Smooth muscle cell (in vitro differentiated cells): ENCODE measurements around the gene THOC2. TPM values are rescaled to one million over a fixed set of nuclear protein-coding genes. Genes with fewer than 3 reads are reported as not detected.
"Not testable (repeated sequence)": the region's sequence is repeated elsewhere in the genome, so short reads cannot be mapped to it uniquely, and the experiment has no call there.

ENCODE experiments used
- DNase-seq: peaks from one replicate; lab custom pipeline; 2025; ENCODE audit not compliant: unreplicated experiment; lab: John Stamatoyannopoulos, UW
- H2AFZ ChIP-seq: fragments of 200-600 bp; sonication (generic); 2 replicates; pipeline ENCODE4 v1.6.0; 2016; ENCODE audit warnings: antibody characterized with exemption, low read depth, mild to moderate bottlenecking
- H3F3A ChIP-seq: fragments of 200-600 bp; sonication (generic); 2 replicates; pipeline ENCODE4 v1.6.0; 2017; ENCODE audit warnings: antibody characterized with exemption, low read depth
- H3K27ac ChIP-seq: fragments of 200-600 bp; sonication (generic); 2 replicates; pipeline ENCODE4 v1.5.1; 2016; ENCODE audit warnings: low read depth, mild to moderate bottlenecking
- H3K27me3 ChIP-seq: fragments of 200-600 bp; sonication (generic); 2 replicates; pipeline ENCODE4 v1.6.1; 2016; ENCODE audit warnings: low read depth, mild to moderate bottlenecking
- H3K36me3 ChIP-seq: fragments of 200-600 bp; sonication (generic); 2 replicates; pipeline ENCODE4 v1.5.1; 2016; ENCODE audit warnings: low read depth
- H3K4me1 ChIP-seq: fragments of 200-600 bp; sonication (generic); 2 replicates; pipeline ENCODE4 v1.5.1; 2016; ENCODE audit warnings: low read depth
- H3K4me2 ChIP-seq: fragments of 200-600 bp; sonication (generic); 2 replicates; pipeline ENCODE4 v1.6.0; 2016; ENCODE audit warnings: mild to moderate bottlenecking
- H3K4me3 ChIP-seq: fragments of 200-600 bp; sonication (generic); 2 replicates; pipeline ENCODE4 v1.5.1; 2016; ENCODE audit warnings: mild to moderate bottlenecking
- H3K79me2 ChIP-seq: fragments of 200-600 bp; sonication (generic); 2 replicates; pipeline ENCODE4 v1.6.0; 2016; ENCODE audit warnings: low read depth, mild to moderate bottlenecking
- H3K9ac ChIP-seq: fragments of 200-600 bp; sonication (generic); 2 replicates; pipeline ENCODE4 v1.6.0; 2016; ENCODE audit warnings: low read depth
- H3K9me3 ChIP-seq: fragments of 200-600 bp; sonication (generic); replicated peaks from 2 replicates; pipeline ENCODE4 v1.5.1; 2016; ENCODE audit warnings: low read depth
- H4K20me1 ChIP-seq: fragments of 200-600 bp; sonication (generic); 2 replicates; pipeline ENCODE4 v1.6.0; 2016; ENCODE audit warnings: low read depth
- WGBS: methylation state at CpG from one replicate; pipeline ENCODE4 v1.1.7; 2016; ENCODE audit warnings: low lambda C conversion rate; 5-methylcytosine and 5-hydroxymethylcytosine counted together
- polyA plus RNA-seq: library from polyadenylated mRNA; unstranded; fragments of >200 nt; fragmentation: Nextera tagmentation; extraction: Ambion mirVana; gene quantifications from 2 replicates; pipeline ENCODE4 v1.2.1, GENCODE V29; 2016
- total RNA-seq: library from RNA; depleted of rRNA; stranded (reverse); fragments of >200 nt; gene quantifications from 2 replicates; pipeline ENCODE4 v1.2.3, GENCODE V29; 2014
- TF ChIP-seq, protein P1 (sequence below): fragments of 200-600 bp; sonication (generic); IDR thresholded peaks from 2 replicates; pipeline ENCODE4 v1.5.1; 2017; ENCODE audit warnings: borderline replicate concordance, mild to moderate bottlenecking, antibody characterized with exemption; ENCODE audit not compliant: insufficient read depth, poor library complexity, severe bottlenecking

The THOC2 gene
- total and polyA plus RNA-seq, 2 experiments from 2014 or later, result 56.8 to 115 TPM

DNA sequence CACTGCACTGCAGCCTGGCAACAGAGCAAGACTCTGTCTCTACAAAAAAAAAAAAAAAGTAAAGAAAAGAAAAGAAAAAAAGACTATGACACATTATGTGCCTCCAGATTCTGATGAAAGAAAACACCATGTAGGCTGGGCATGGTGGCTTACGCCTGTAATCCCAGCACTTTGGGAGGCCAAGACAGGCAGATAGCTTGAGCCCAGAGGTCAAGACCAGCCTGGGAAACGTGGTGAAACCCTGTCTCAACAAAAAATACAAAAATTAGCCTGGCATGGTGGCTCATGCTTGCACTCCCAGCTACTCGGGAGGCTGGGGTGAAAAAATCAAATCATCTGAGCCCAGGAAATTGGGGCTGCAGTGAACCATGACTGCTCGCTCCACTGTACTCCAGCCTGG lies 19.4 kb downstream of the THOC2 start:
- H4K20me1 ChIP-seq, result peaks cover 68% of the 10 kb centered on the region
- no peak overlapping the region for H3K4me3 ChIP-seq
- H3F3A ChIP-seq, result no peaks in the 10 kb centered on the region
- H3K4me1 ChIP-seq, result no peaks in the 10 kb centered on the region
- no peaks in the 10 kb centered on the region for H3K27me3 ChIP-seq
- peaks cover 88% of the 10 kb centered on the region for H3K79me2 ChIP-seq
- no peak overlapping the region for H2AFZ ChIP-seq
- WGBS, result 55% methylated on average over 4 of the region's 4 CpGs
- no peak overlapping the region for H3K9ac ChIP-seq
- no peak overlapping the region for H3K4me2 ChIP-seq
- TF ChIP-seq, protein P1, sequence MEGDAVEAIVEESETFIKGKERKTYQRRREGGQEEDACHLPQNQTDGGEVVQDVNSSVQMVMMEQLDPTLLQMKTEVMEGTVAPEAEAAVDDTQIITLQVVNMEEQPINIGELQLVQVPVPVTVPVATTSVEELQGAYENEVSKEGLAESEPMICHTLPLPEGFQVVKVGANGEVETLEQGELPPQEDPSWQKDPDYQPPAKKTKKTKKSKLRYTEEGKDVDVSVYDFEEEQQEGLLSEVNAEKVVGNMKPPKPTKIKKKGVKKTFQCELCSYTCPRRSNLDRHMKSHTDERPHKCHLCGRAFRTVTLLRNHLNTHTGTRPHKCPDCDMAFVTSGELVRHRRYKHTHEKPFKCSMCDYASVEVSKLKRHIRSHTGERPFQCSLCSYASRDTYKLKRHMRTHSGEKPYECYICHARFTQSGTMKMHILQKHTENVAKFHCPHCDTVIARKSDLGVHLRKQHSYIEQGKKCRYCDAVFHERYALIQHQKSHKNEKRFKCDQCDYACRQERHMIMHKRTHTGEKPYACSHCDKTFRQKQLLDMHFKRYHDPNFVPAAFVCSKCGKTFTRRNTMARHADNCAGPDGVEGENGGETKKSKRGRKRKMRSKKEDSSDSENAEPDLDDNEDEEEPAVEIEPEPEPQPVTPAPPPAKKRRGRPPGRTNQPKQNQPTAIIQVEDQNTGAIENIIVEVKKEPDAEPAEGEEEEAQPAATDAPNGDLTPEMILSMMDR, result no peak
- no peak overlapping the region for H3K27ac ChIP-seq
- no peak for DNase-seq
- H3K9me3 ChIP-seq, result no peaks in the 10 kb centered on the region
- H3K36me3 ChIP-seq, result no peaks in the 10 kb centered on the region

DNA sequence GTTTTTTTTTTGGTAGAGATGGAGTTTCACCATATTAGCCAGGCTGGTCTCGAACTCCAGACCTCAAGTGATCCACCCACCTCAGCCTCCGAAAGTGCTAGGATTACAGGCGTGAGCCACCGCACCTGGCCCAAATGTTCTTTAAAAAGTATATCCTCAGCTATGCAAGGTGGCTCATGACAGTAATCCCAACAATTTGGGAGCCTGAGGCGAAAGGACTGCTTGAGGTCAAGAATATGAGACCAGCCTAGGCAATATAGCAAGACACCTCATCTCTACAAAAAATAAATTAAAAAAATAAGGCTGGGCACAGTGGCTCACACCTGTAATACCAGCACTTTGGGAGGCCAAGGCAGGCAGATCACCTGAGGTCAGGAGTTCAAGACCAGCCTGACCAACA lies 21.7 kb downstream of the THOC2 start:
- H3K9me3 ChIP-seq, H3K4me2 ChIP-seq, H3F3A ChIP-seq, H3K4me3 ChIP-seq, H3K36me3 ChIP-seq, H3K4me1 ChIP-seq, H3K9ac ChIP-seq, DNase-seq, H3K27ac ChIP-seq, H2AFZ ChIP-seq, H3K27me3 ChIP-seq: not testable (repeated sequence)
- WGBS, result 89% methylated on average over 5 of the region's 5 CpGs
- peaks cover 71% of the 10 kb centered on the region for H3K79me2 ChIP-seq
- peaks cover 66% of the 10 kb centered on the region for H4K20me1 ChIP-seq

DNA sequence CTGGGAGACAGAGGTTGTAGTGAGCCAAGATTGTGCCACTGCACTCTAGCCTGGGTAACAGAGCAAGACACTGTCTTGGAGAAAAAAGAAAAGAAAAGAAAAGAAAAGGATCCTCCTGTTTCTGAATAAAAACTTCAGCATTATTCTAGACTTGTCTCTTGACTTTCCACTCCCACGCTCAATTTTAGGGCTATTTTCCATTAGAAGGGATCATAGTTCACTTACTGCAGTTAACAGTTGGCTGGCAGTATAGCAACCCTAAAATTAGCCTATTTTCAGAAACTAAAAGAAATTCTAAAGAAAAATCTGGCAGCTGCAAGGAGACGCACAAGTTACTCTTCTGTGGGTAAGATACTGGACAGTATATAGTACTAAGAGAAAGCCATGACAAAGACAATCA lies 28.1 kb downstream of the THOC2 start:
- no peak for DNase-seq
- no peak overlapping the region for H3K4me3 ChIP-seq
- WGBS, result 82% methylated on average over 2 of the region's 2 CpGs

DNA sequence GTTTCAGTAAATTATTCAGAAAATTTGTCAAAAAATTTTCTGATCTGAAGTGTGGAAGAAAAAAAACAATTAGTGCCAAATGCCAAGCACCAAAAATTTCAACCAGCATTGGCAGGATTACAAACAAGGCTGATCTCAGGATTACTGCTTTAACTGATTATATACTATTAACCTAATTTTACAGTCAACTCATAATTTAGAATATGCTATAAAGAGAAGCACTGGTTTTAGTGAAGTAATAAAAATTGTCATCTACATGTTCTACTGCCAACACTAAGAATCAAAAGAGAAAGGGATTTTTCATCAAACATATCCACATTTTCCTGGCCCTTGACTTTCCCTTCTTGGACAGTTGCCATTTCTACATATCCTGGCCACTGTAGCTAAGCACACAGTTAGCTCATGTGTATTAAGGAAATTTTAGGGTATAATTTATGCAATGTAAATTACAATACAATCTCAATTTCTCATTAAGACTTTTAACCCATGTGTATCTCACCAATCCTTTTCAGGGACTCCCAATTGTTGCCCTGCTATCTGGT lies 33.8 kb downstream of the THOC2 start:
- Histone ChIP-seq H3K27me3 (no peaks in the 10 kb centered on the region), H3K36me3 (no peaks in the 10 kb centered on the region), H3K4me1 (no peaks in the 10 kb centered on the region), H3K9me3 (no peaks in the 10 kb centered on the region), H3F3A (no peaks in the 10 kb centered on the region), H3K27ac (no peak overlapping the region), H4K20me1 (peaks cover 10% of the 10 kb centered on the region), H3K4me3 (no peak overlapping the region), H3K9ac (no peak overlapping the region), H3K4me2 (no peak overlapping the region), H3K79me2 (peaks cover 5% of the 10 kb centered on the region), H2AFZ (no peak overlapping the region)
- TF ChIP-seq, protein P1, result no peak
- no peak for DNase-seq

More for the DNA sequence above, 28.1 kb downstream of the THOC2 start:
- TF ChIP-seq, protein P1, result no peak
- peaks cover 23% of the 10 kb centered on the region for H3K79me2 ChIP-seq
- no peaks in the 10 kb centered on the region for H3K9me3 ChIP-seq
- peaks cover 35% of the 10 kb centered on the region for H4K20me1 ChIP-seq
- no peaks in the 10 kb centered on the region for H3K4me1 ChIP-seq
- no peaks in the 10 kb centered on the region for H3K36me3 ChIP-seq
- no peak overlapping the region for H3K4me2 ChIP-seq
- H2AFZ ChIP-seq, result no peak overlapping the region
- no peaks in the 10 kb centered on the region for H3F3A ChIP-seq
- H3K9ac ChIP-seq, result no peak overlapping the region
- H3K27me3 ChIP-seq, result no peaks in the 10 kb centered on the region
- no peak overlapping the region for H3K27ac ChIP-seq
